HG03442 (cell line): ENCODE data around the gene ASGR1.
A peak's percentile ranks its signal among the peaks of the same experiment; 100 is the strongest.

Source experiments
- ATAC-seq: cut with Tn5 transposase; IDR thresholded peaks from one replicate; pipeline ENCODE4 v1.9.1; 2021; ENCODE audit warnings: mild to moderate bottlenecking, moderate library complexity; ENCODE audit not compliant: unreplicated experiment

Gene ASGR1, protein sequence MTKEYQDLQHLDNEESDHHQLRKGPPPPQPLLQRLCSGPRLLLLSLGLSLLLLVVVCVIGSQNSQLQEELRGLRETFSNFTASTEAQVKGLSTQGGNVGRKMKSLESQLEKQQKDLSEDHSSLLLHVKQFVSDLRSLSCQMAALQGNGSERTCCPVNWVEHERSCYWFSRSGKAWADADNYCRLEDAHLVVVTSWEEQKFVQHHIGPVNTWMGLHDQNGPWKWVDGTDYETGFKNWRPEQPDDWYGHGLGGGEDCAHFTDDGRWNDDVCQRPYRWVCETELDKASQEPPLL

DNA sequence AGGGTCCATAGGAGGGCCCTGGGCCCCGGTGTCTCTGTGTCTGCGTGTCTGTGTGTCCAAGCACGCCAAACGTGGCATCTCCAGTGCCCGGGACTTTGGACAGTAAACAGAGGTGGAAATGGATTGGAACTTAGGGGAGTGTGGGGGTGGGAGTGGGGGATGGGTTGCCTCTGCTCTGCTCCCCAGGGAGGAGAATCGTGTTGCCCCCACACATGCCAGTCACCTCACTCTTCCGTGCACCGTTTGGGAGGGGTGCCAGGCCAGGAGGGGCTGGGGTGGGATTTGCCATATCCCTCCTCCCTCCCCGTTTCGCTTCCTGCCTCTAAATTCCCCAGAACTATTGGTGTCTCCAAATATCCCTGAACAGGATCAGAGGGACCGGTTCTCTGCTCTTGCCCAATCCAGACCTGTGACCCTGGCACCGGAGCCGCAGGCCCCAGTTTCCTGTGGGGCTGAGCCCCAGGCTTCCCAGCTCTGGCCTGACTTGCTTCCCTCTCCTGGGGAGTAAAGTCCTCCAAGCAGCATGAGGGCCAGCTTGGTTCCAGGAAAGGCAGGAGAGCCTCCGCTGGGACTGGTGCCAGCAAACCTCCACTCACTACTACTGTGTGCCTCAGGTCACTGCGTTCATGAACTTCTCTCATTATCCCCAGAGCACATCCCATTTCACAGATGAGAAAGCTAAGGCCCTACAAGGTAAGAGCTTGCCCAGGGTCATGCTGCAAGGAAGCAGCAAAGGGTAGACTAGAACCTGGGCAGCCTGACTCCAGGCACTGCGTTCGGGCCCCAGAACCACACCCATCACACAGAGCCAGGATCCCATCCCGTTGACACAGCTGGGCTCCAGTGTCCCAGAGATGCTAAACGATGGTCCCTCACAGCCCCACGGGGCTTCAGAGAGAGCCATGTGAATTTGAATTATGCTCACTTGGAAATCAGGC lies at the start of gene ASGR1:
TSS of gene ASGR1 (minus strand) at position 54 of the 938 bp plus-strand sequence. CDS start 807 bp downstream, outside the sequence.
- ATAC-seq, result no peak

DNA sequence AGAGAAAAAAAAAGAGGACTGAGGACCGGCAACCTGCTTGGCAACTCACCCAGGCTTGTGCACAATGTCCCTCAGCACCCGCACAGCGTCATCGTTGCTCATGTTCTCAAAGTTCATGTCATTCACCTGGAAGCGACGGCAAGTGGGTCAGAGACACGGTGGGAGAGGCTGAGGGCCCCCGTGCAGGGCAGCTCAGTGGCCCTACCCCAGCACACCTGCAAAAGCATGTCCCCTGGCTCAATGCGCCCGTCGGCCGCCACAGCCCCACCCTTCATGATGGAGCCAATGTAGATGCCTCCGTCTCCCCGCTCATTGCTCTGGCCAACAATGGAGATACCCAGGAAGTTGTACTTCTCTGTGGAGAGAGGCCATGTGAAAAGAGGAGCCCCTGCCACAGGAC lies 49.8 kb upstream of the ASGR1 start:
- no peak for ATAC-seq

DNA sequence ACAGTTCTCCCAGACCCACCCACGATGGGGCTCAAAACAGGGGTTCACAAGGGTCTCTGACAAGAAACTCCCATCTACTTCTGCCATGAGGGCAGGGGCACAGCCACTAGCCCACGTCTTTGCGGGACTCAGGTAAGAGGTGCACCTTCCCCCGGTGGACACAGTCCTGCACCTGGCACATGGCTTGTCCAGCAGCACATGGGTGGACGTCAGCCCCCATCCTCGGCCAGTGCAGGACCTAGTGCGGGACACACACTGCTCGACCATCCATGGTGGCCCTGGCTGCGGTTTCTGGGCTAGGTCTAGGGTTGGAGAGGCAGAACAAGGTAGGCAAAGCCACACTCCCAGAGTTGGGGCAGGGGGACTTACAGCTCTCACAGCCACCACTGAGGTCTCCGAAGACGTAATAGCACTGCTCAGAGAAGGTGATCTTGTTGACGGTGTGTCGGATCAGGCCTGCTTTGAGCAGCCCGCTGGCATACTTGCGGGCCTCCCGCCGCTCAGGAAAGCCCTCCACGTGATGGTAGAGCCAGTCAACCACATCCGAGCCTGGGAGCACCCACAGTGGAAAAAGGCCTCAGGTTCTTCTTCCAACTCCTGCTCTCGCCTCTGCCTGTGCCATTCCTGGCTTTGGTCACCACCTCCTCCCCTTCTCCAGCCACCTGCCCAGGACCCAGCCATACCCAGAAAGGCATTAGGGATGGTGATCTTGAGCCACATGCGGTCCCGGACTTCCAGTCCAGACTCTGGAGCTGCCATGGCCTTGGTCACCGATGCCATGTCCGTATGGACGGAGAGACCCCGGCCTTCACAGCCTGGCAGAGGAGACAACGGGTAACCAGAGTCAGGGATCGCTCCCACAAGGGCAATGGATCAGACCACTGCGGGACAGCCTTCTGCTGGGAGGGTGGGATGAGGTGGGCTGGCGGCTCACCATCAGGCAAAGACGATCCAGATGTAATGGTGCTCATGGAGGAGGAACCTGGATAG lies 47.8 kb upstream of the ASGR1 start:
- ATAC-seq, result no peak

DNA sequence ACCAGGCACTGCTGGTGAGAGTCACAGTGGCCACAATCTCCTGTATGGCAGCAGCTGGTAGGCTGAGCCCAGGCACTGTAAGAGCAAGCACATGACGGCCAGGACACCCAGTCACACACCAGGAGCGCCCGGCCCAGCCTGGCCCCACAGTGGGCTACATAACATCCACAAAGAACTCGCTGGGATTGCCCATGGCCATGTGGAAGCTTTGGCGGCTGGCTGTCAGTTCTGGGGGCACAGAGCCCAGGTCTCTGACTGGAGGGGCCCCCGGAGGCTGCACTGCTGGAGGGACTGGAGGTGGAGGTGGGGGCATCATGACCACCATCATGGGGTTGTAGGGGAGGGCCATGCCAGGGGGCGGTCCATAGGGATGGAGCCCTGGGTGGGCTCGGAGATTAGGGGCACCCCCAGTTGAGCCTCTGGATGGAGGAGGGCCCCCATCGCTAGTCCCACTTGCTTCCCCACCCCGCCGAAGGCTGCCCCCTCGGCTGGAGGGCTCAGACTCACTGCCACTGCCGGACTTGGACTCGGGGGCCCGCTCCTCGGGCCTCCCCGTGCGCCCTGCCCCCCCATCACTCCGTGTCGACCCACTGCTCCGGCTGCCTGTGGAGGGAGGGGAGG lies 46.7 kb upstream of the ASGR1 start:
- no peak for ATAC-seq

DNA sequence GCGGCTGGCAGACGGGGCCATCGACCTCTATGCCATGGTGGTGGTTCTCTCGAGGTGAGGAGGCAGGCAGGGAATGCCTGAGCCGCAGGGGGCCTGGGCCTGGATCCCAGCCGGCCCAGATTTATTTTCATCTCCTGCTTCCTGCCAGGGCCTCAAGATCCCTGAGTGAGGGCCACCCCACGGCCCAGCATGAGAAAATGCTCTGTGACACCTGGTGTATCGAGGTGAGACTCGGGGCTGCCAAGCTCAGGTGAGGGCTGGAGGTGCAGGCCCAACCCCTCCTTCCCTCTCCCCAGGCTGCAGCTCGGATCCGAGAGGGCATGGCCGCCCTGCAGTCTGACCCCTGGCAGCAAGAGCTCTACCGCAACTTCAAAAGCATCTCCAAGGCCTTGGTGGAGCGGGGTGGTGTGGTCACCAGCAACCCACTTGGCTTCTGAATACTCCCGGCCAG lies 45.5 kb upstream of the ASGR1 start:
- no peak for ATAC-seq

DNA sequence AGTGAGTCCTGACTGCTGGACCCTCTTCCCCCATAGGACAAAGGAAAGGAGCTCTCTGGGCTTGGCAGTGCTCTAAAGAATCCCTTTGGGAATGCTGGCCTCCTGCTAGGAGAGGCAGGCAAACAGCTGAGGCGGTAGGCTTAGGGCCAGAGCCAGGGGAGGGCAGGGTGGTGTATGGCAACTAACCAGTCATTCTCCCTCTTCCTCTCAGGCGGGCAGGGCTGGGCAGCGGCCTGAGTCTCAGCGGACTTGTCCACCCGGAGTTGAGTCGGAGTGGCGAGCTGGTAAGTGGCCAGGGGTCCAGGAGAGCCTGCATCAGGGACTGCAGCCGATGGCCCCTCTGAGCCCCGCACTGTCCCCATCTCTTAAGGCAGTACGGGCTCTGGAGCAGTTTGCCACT lies 44.9 kb upstream of the ASGR1 start:
- ATAC-seq, result no peak

DNA sequence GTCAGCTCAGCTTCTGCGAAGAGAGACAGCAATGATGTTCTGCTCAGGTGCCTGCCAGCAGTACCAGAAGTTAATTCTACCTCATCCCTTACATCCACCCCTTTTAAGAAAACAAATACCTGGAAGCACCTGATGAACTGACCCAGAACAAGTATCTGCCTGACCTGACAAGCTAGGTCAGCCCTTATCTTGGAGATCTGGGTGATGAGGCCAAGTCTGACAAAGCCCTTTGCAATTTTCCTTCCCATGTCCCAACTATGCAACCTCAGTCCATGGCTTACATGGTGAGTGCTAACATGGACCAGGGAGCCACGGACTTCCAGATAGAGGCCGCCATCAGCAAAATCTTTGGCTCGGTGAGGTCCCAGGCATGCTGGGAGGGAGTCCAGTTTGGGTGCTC lies 44.2 kb upstream of the ASGR1 start:
- ATAC-seq, result no peak

DNA sequence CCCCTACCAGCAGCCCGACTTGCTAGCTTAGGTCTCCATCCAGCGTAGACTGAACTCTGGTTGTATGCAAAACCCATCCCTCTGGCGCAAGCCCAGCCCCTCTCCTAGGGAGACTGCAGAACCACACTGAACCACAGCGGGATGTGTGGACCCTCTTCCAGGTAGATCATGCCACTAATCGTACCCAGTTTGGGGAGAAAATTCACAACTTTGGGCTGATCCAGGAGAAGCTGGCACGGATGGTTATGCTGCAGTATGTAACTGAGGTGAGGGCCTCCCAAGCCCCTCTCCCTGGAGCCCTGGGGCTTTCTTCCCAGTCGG lies 43.8 kb upstream of the ASGR1 start:
- ATAC-seq, result no peak

DNA sequence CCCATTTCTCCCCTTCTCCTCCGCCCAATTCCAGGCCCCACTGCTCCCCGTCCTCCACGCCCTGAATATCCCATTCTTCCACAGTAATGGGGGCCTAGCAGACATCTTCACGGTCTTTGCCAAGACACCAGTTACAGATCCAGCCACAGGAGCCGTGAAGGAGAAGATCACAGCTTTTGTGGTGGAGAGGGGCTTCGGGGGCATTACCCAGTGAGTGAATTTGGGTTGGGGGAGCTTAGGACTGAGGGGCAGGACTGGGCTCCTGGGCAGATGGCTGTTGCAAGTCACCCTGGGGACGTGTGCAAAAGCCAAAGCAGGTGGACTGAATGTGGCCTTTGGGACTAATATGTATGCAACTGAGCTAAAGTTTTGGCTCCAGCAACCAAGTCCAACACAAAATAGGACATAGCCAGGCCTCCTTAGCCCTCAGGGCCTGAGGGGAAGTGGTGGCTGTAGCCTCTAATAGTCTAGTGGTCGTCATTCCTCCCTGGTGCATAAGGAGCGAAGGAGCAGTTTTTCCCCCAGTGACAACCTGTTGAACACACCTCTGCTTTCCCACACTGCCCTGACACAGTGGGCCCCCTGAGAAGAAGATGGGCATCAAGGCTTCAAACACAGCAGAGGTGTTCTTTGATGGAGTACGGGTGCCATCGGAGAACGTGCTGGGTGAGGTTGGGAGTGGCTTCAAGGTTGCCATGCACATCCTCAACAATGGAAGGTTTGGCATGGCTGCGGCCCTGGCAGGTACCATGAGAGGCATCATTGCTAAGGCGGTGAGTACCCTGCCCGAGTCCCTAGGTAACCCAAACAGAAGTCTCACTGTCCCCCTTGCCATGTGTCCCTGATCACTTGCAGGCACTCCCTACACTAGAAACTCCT lies 43.2 kb upstream of the ASGR1 start:
- ATAC-seq, result no peak

DNA sequence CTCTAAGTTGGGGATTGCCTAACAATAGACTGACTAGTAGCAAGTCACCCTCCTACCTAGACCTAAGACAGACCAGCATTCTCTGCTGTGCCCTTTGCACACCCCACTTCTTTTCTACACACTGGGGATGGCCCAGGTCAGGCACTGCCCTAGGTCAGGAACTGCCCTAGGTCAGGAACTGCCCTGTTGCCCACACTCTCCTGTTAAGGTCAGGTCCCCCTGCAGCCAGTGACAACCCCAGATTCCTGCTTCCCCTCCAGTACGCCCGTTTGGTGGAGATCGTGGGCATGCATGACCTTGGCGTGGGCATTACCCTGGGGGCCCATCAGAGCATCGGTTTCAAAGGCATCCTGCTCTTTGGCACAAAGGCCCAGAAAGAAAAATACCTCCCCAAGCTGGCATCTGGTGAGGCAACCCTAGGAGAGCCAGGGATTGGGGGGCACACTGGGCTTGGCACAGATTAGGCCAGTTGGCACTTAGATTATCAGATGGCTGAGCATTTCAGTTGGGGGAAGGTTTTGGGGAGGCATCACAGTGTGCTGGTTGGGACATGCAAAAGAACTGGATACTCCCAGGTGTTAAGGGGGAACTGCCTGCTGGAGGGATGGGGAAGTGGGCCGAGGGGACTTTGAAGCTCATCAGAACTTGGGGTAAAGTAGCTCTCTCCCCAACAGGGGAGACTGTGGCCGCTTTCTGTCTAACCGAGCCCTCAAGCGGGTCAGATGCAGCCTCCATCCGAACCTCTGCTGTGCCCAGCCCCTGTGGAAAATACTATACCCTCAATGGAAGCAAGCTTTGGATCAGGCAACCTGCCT lies 42.3 kb upstream of the ASGR1 start:
- ATAC-seq, result no peak

DNA sequence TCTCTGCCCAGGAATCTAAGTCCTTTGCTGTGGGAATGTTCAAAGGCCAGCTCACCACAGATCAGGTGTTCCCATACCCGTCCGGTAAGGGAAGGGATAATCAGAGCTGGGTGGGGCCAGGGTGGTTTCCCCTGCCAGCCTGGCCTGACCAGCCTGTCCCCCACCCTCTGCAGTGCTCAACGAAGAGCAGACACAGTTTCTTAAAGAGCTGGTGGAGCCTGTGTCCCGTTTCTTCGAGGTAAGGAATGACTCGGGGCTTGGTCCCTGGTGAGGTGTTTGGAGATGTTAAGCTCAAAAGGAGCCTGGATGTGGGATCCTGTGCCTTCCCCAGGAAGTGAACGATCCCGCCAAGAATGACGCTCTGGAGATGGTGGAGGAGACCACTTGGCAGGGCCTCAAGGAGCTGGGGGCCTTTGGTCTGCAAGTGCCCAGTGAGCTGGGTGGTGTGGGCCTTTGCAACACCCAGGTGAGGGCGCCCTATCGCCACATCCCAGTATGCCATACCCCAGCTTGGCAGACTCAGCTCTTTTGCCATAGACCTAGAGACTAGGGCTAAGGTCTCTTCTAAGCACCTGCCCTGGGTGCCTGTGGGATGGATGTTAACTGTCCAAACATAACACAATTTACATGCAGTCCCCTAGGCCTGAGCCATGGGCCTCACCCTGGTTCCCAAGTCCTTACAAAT lies 41.6 kb upstream of the ASGR1 start:
- ATAC-seq, result no peak

DNA sequence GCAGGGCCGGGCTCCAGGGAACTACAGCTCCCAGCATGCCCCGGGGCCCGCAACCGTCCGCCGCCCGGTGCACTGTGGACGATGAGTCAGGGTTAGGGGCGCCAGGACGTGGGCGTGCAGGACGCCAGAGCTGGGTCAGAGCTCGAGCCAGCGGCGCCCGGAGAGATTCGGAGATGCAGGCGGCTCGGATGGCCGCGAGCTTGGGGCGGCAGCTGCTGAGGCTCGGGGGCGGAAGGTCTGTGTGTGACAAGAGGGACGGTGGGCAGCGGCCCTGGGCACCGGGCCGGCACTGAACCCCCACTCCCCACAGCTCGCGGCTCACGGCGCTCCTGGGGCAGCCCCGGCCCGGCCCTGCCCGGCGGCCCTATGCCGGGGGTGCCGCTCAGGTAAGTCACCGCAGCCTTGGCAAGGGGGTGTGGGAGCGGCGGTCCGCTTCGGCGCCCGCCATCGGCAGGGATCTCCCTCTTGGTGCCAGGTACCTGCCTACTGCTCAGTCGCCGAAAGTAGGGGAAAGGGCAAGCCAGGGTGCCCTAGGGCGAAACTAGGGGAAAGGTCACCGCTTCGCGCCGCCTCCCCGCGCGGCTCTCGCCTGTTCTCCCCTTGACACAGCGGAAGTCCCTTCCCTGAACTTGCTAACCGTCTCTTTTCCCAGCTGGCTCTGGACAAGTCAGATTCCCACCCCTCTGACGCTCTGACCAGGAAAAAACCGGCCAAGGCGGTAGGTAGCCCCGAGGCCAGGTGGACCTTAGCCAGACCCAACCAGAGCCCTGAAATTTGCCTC lies 40.8 kb upstream of the ASGR1 start, which contains the start of the genes ACADVL and DLG4:
TSS of gene ACADVL (plus strand) at position 127 of the 781 bp plus-strand sequence. CDS start at position 174, 47 bp downstream.
TSS of gene DLG4 (minus strand) at position 25 of the 781 bp plus-strand sequence.
- peak; percentile 60 for ATAC-seq

DNA sequence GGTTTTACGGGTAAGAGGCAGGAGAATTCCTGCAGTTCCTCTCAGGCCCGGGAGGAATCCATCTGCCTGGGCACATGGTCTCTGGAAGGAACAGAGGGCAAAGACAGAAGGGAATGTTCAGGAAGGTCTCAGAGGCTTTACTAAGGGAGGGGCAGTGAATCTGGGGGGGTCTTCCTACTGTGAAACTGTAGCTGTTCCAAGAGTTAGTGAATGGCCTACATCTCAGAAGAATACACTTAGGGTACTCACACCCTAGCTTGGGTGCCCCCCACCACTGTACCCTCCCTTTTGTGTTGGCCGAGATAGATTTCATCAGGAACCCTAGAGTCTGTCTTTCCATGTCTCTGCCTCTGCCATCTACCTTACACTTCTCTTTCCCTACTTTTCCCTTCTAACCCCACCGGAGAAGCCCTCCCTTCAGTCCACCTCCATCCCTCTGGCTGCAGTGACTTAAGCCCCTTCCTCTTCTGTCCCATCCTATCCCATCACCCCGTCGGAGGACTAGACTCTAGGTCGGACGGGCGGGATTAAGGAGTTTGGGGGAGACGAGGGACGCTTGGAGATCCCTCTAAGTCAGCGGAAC lies 40.1 kb upstream of the ASGR1 start:
- ATAC-seq, result no peak

DNA sequence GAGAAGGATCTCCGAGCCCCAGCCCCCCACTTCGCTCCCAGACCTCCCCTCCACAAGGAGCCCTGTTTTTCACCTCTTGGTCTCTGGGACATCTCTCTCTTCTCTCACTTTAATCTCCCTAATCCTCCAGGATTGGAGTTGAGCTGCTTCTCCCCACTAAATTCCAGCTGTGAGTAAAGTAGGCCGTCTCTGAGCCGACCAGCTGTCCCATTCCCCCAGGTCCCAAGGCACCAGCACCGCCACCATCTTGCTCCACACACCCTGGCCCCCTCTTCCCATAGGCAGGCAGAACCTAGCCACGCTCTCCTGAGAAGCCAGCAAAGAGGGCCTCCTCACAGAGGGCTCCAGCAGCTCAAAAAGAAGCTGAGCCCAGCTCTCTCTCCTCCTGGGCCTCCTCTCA lies 39.6 kb upstream of the ASGR1 start:
- ATAC-seq, result no peak

DNA sequence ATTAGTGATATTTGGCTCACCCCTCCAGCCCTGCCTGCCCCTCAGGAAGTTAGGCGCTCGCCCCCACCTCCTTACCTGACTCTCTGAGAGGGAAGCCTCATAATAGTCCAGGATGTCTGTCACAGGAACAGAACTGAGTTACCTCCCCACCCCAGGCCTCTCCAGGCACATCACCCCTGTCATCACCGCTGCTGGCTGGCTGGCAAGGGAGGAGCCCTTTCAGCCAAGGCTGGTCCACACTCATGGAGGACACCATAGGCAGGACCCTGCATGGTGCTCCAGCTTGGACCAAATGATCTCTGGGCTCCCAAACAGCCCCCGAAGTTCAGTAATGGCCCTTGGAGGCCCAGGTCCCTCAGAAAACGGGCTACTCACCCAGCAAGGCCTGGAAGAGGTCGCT lies 39.0 kb upstream of the ASGR1 start:
- no peak for ATAC-seq

DNA sequence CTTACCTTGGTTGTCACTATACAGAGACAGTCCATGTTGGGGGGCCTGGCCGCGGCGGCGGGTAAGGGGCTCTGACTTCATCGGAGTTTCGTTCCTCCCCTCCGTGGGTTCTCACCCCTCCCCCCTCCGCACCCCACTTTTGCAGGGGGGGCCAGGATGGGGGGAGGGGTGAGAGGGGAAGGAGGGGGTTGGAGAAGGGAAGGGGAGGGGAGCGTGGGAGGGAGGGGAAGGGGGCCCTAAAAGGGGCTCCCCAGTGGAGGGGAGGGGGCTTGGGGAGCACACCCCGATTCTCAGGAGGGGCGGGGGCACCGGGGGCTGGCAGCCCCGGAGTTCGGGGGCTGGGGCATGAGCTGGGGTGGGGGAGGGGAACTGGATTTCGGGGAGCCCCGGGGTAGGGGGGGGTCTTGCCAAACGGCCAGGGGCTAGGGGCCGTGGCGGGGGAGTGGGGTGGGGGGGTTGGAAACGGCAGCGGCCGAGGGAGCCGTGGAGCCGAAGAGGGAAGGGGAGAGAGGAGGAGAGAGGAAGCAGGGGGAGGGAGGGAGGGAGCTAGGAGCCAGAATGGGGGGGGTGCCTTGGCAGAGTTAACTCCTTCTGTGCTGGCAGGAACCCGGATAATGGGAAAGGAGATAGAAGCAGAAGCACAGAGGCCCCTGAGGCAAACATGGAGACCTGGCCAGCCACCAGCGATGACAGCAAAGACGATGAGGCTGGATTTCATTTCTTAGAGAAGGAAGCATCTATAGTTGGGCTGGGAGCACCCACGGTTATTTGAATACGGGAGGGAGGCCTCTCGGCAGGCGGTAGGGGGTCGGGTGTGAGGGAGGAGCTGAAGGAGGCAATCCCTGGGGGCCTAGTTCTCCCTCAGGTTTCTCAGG lies 38.2 kb upstream of the ASGR1 start:
- ATAC-seq, result no peak
